C4-2B (cell line): ENCODE data around the gene ARHGEF4.
"Not testable (repeated sequence)": the region's sequence is repeated elsewhere in the genome, so short reads cannot be mapped to it uniquely, and the experiment has no call there.

Source experiments
- H3K27ac ChIP-seq: fragments of 450-650 bp; 2 replicates; pipeline ENCODE4 v1.5.1; 2017
- ZFX ChIP-seq: fragments of 450-650 bp; IDR thresholded peaks from 2 replicates; pipeline ENCODE4 v1.6.1; 2017
- TF ChIP-seq, protein P1 (sequence below): fragments of 450-650 bp; conservative IDR thresholded peaks from 2 replicates; pipeline ENCODE4 v1.5.1; 2017; ENCODE audit warnings: mild to moderate bottlenecking

Gene ARHGEF4

GRCh38 chr2:131064589-131065512, 228.1 kb downstream of the ARHGEF4 start:
- no peak overlapping the region for H3K27ac ChIP-seq

GRCh38 chr2:131067465-131068125, 230.9 kb downstream of the ARHGEF4 start:
- TF ChIP-seq ZFX = no peak
- TF ChIP-seq, protein P1, sequence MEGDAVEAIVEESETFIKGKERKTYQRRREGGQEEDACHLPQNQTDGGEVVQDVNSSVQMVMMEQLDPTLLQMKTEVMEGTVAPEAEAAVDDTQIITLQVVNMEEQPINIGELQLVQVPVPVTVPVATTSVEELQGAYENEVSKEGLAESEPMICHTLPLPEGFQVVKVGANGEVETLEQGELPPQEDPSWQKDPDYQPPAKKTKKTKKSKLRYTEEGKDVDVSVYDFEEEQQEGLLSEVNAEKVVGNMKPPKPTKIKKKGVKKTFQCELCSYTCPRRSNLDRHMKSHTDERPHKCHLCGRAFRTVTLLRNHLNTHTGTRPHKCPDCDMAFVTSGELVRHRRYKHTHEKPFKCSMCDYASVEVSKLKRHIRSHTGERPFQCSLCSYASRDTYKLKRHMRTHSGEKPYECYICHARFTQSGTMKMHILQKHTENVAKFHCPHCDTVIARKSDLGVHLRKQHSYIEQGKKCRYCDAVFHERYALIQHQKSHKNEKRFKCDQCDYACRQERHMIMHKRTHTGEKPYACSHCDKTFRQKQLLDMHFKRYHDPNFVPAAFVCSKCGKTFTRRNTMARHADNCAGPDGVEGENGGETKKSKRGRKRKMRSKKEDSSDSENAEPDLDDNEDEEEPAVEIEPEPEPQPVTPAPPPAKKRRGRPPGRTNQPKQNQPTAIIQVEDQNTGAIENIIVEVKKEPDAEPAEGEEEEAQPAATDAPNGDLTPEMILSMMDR = no peak
- no peak overlapping the region for H3K27ac ChIP-seq

More at GRCh38 chr2:131064589-131065512, 228.1 kb downstream of the ARHGEF4 start:
- TF ChIP-seq ZFX = no peak
- TF ChIP-seq, protein P1 = no peak

- not testable (repeated sequence) for H3K27ac ChIP-seq
Observed at GRCh38 chr2:131068172-131068571, 231.5 kb downstream of the ARHGEF4 start.

GRCh38 chr2:131075578-131075977, 238.9 kb downstream of the ARHGEF4 start:
- H3K27ac ChIP-seq = not testable (repeated sequence)

DNA sequence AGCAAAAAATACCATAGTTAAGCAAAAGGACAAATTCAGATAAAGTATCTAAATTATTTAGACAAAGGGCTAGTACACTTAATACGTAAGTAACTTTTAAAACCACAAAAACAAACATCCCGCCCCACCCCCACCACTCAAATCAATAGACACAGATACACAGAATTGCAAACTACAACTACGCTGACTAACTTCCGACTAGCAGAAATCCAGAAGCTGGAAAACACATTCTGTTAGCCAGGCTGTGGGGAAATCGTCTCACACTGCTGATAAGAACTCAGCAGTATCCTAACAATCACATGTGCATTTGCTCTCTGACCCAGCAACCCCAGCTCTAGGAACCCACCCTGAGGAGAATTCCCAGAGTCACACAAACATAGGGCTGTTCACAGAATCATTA, 240.0 kb downstream of the ARHGEF4 start:
- no peak overlapping the region for H3K27ac ChIP-seq
- TF ChIP-seq ZFX = no peak
- TF ChIP-seq, protein P1 = no peak

DNA sequence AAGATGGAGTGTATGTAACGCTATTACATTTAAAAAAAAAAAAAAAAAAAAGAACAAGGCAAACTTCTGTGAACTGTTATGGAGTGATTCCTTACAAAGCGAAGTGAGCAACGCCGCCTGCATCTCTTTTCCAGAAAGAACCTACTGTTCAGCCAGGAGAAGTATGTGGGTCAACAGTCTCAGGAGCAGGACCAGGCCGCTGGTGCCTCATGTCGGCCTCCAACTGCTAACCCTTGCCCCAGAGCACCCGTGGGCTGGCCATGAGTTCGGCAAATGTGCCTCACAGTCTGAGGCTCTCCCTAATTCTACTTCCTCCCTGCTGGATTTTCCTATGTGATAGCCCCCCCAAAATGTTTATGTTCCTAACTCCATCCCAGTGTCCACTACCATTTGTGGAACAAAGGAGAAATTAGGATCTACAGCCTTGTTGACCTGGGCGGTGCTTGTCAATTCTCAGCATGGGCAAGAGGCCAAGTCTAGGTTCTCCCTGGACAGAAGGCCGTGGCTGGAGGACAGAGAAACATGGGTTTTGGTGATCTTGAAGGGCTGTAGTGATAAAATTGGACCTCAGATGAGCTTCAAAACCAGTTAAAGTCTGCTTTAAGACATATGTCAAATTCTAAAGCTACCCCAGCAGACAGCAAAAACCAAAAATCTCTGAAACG, 240.6 kb downstream of the ARHGEF4 start:
- TF ChIP-seq, protein P1 = no peak
- TF ChIP-seq ZFX = no peak
- no peak overlapping the region for H3K27ac ChIP-seq

DNA sequence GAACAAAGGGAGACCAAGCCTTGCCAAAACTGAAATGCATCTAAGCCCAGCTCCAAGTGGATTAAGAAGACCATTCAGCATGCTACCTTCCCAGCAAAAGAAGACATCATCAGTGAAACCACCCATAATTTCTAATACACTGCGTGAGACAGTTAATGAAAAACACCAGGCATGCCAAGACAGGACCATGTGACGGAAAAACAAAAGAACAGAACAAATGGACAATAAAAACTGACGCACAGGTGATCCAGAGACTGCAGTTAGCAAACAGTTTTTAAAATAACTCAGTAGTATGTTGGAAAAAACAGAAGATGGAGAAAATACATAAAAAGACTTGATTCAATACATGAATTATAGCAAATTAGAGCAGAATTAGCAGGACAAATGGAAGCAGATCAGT, 241.3 kb downstream of the ARHGEF4 start:
- no peak overlapping the region for H3K27ac ChIP-seq
- TF ChIP-seq, protein P1 = no peak
- TF ChIP-seq ZFX = no peak

DNA sequence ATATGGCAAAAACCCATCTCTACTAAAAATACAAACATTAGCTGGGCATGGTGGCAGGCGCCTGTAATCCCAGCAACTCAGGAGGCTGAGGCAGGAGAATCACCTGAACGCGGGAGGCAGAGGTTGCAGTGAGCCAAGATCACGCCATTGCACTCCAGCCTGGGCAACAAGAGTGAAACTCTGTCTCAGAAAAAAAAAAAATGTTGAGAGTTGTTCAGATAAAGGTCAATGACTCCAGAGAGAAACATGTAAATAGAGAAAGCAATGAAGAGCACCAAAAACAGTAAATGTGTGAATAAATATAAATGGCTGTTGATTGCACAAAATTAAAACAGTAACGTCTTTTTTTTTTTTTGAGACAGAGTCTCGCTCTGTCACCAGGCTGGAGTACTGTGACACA, 243.2 kb downstream of the ARHGEF4 start:
- not testable (repeated sequence) for H3K27ac ChIP-seq
